Tibial nerve (tissue), 4 donors: ENCODE data around the gene SERPINA6. TPM values are rescaled to one million over a fixed set of nuclear protein-coding genes. Genes with fewer than 3 reads are reported as not detected.

Experiments used
- DNase-seq, 2 donors: peaks; one replicate each; pipeline ENCODE4 v3.0.0-alpha.2; 2019; ENCODE audit warnings: low spot score in 2 of 2
- H3K27ac ChIP-seq, 4 donors: fragments of 200-600 bp; sonication (generic) in 3 of 4; one replicate each; pipeline ENCODE4 v1.5.1; 2017 to 2019; ENCODE audit warnings: mild to moderate bottlenecking in 1 of 4
- H3K27me3 ChIP-seq, 2 donors: fragments of 200-600 bp; sonication (generic) in 1 of 2; one replicate each; pipeline versions ENCODE4 v1.5.1 to v1.6.0; 2017 to 2019
- H3K36me3 ChIP-seq, 3 donors: fragments of 200-600 bp; sonication (generic); one replicate each; pipeline ENCODE4 v1.5.1; 2018 to 2019
- H3K4me1 ChIP-seq, 4 donors: fragments of 200-600 bp; sonication (generic) in 3 of 4; one replicate each; pipeline ENCODE4 v1.5.1; 2017 to 2019
- H3K4me3 ChIP-seq, 4 donors: fragments of 200-600 bp; sonication (generic) in 3 of 4; one replicate each; pipeline ENCODE4 v1.5.1; 2017 to 2019; ENCODE audit warnings: mild to moderate bottlenecking in 1 of 4, moderate library complexity in 1 of 4
- H3K9me3 ChIP-seq, 4 donors: fragments of 200-600 bp; sonication (generic) in 3 of 4; one replicate each; pipeline ENCODE4 v1.5.1; 2017 to 2019
- CTCF ChIP-seq, 5 experiments: fragments of 200-600 bp in 3 of 5; fragments of 450-650 bp in 2 of 5; sonication (generic) in 3 of 5; IDR thresholded peaks; one replicate each; pipeline ENCODE4 v1.5.1; 2016 to 2019; ENCODE audit warnings: antibody characterized with exemption in 5 of 5, mild to moderate bottlenecking in 3 of 5, moderate library complexity in 2 of 5
- EP300 ChIP-seq, 2 donors: sonication (generic); formaldehyde crosslinking; IDR thresholded peaks; one replicate each; pipeline ENCODE4 v1.6.1; 2017; ENCODE audit warnings: antibody characterized with exemption in 2 of 2, mild to moderate bottlenecking in 1 of 2
- POLR2A ChIP-seq, 2 donors: fragments of 450-650 bp; IDR thresholded peaks; one replicate each; pipeline ENCODE4 v1.6.1; 2017; ENCODE audit warnings: antibody characterized with exemption in 2 of 2, mild to moderate bottlenecking in 2 of 2, moderate library complexity in 2 of 2
- WGBS, 2 donors: methylation state at CpG; one replicate each; pipeline ENCODE4 v1.1.5; 2018; 5-methylcytosine and 5-hydroxymethylcytosine counted together
- total RNA-seq, 4 donors: library from RNA; depleted of rRNA; stranded (reverse); fragments of >200 nt; gene quantifications; one replicate each; pipeline ENCODE4 v1.1.0, GENCODE V29; 2016

Gene SERPINA6
- total RNA-seq, 4 donors from 2014 or later: 0.63 TPM; not detected in 3

- Histone ChIP-seq H3K27ac (no peak overlapping the region), H3K27me3 (no peaks in the 10 kb centered on the region), H3K4me3 (no peak overlapping the region), H3K9me3 (no peaks in the 10 kb centered on the region), H3K4me1 (no peaks in the 10 kb centered on the region), H3K36me3 (no peaks in the 10 kb centered on the region)
- DNase-seq: no peak
- TF ChIP-seq POLR2A (IDR thresholded peaks at IDR 0.05) (no peak), CTCF (IDR thresholded peaks at IDR 0.05) (no peak), EP300 (IDR thresholded peaks at IDR 0.05) (no peak)
- 91 to 96% methylated on average over 3 of the region's 3 CpGs for WGBS, 2 donors
Observed at GRCh38 chr14:94292526-94292871, 30.6 kb downstream of the SERPINA6 start.

- TF ChIP-seq EP300 (IDR thresholded peaks at IDR 0.05): no peak
- TF ChIP-seq CTCF (IDR thresholded peaks at IDR 0.05): no peak
- TF ChIP-seq POLR2A (IDR thresholded peaks at IDR 0.05): no peak
- H3K4me1 ChIP-seq: no peaks in the 10 kb centered on the region
- no peaks in the 10 kb centered on the region for H3K27me3 ChIP-seq
- DNase-seq: no peak
- H3K4me3 ChIP-seq: no peak overlapping the region
- no peaks in the 10 kb centered on the region for H3K9me3 ChIP-seq
- 71 to 74% methylated on average over 15 of the region's 15 CpGs for WGBS, 2 donors
- H3K36me3 ChIP-seq: no peaks in the 10 kb centered on the region
- no peak overlapping the region for H3K27ac ChIP-seq
Observed at GRCh38 chr14:94291906-94292525, 31.1 kb downstream of the SERPINA6 start.

DNA sequence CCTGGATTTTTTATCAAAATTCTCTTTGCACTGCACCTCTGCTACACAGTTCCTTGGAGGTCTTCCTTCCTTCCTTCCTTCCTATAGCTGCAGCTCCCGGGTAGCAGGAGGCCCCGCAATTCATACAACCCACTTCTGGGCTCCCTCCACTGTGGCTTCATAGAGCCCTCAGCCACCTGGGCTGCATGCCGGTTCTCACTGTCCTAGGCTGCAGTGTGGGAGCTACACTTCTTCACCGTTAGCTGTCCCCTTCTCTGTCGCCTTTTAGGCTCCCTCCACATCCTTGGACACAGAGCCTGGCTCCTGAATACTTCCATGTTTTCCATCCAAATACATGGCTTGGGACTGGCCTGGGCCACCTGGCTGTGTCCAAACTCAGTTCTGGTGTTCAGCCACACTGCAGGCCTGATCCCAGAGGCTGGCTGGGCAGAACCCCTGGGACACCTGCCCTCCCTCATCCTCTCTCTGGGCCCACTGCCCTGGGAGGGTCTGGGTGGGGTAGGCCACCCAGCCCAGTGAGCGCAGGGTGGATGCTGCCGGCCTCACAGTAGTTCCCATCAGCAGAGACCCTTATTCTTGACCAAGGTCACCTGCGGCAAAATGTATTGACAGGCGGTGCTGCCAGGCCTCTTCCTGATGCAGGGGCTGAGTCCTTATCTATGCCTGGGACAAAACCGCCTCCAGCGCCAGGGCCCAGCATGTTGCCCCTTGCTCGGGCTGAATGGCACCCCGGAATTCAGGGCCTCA is 31.8 kb downstream of the SERPINA6 start:
- TF ChIP-seq CTCF (IDR thresholded peaks at IDR 0.05): no peak
- no peak for TF ChIP-seq EP300 (IDR thresholded peaks at IDR 0.05)
- no peak for TF ChIP-seq POLR2A (IDR thresholded peaks at IDR 0.05)
- Histone ChIP-seq H3K9me3 (no peaks in the 10 kb centered on the region), H3K4me1 (no peaks in the 10 kb centered on the region), H3K27me3 (no peaks in the 10 kb centered on the region), H3K4me3 (no peak overlapping the region), H3K36me3 (no peaks in the 10 kb centered on the region), H3K27ac (no peak overlapping the region)
- DNase-seq: no peak
- WGBS, 2 donors: 80 to 94% methylated on average over 10 to 12 of the region's 13 CpGs

- 66 to 86% methylated on average over 7 of the region's 8 CpGs for WGBS, 2 donors
- Histone ChIP-seq H3K36me3 (no peaks in the 10 kb centered on the region), H3K4me3 (no peak overlapping the region), H3K27ac (no peak overlapping the region), H3K27me3 (no peaks in the 10 kb centered on the region), H3K9me3 (no peaks in the 10 kb centered on the region), H3K4me1 (no peaks in the 10 kb centered on the region)
- TF ChIP-seq EP300 (IDR thresholded peaks at IDR 0.05): no peak
- no peak for TF ChIP-seq POLR2A (IDR thresholded peaks at IDR 0.05)
- TF ChIP-seq CTCF (IDR thresholded peaks at IDR 0.05): no peak
- no peak for DNase-seq
Observed at GRCh38 chr14:94290197-94290596, 32.9 kb downstream of the SERPINA6 start.
